ENCODE results near the gene KCTD1. TPM values are rescaled to one million over a fixed set of nuclear protein-coding genes. Genes with fewer than 3 reads are reported as not detected.

The KCTD1 gene
- total RNA-seq, 4 donors from 2014 or later, result 25.3 to 62.0 (median 51.3) TPM

GRCh38 chr18:26479065-26479680 is 69.2 kb downstream of the KCTD1 start:
- intact Hi-C loops (cut with DNase I; ENCODE audit: low total_unique reads), result no loop called here
- WGBS, 2 donors, result 69 to 78% methylated on average over 26 of the region's 26 CpGs
- no peak for DNase-seq (ENCODE audit: low spot score in 2 of 2)
- TF ChIP-seq CTCF (IDR thresholded peaks at IDR 0.05), result no peak
- no peak for TF ChIP-seq POLR2A (IDR thresholded peaks at IDR 0.05)
- H3K4me3 ChIP-seq (ENCODE audit: low read depth, poor library complexity, severe bottlenecking), result no peak overlapping the region

- DNase-seq (ENCODE audit: low spot score in 2 of 2), result no peak
- TF ChIP-seq POLR2A (IDR thresholded peaks at IDR 0.05), result no peak
- no peak for TF ChIP-seq CTCF (IDR thresholded peaks at IDR 0.05)
- intact Hi-C loops (cut with DNase I; ENCODE audit: low total_unique reads), result no loop called here
- no peak overlapping the region for H3K4me3 ChIP-seq (ENCODE audit: low read depth, poor library complexity, severe bottlenecking)
- 49 to 54% methylated on average over 4 of the region's 4 CpGs for WGBS, 2 donors
Observed at GRCh38 chr18:26477828-26478466, 70.4 kb downstream of the KCTD1 start.

GRCh38 chr18:26476697-26477096 is 71.7 kb downstream of the KCTD1 start:
- H3K4me3 ChIP-seq (ENCODE audit: low read depth, poor library complexity, severe bottlenecking), result no peak overlapping the region
- TF ChIP-seq CTCF (IDR thresholded peaks at IDR 0.05) (no peak), POLR2A (IDR thresholded peaks at IDR 0.05) (no peak)
- intact Hi-C loops (cut with DNase I; ENCODE audit: low total_unique reads), result no loop called here
- WGBS, 2 donors, result 92 to 97% methylated on average over 8 of the region's 8 CpGs
- DNase-seq (ENCODE audit: low spot score in 2 of 2), result no peak

GRCh38 chr18:26474542-26474941 is 73.8 kb downstream of the KCTD1 start:
- H3K4me3 ChIP-seq (ENCODE audit: low read depth, poor library complexity, severe bottlenecking), result no peak overlapping the region
- TF ChIP-seq CTCF (IDR thresholded peaks at IDR 0.05) (no peak), POLR2A (IDR thresholded peaks at IDR 0.05) (no peak)
- WGBS, 2 donors, result 91% methylated on average over 1 of the region's 1 CpG

GRCh38 chr18:26473672-26474071 is 74.7 kb downstream of the KCTD1 start:
- 55 to 78% methylated on average over 4 of the region's 4 CpGs for WGBS, 2 donors
- no peak overlapping the region for H3K4me3 ChIP-seq (ENCODE audit: low read depth, poor library complexity, severe bottlenecking)
- TF ChIP-seq CTCF (IDR thresholded peaks at IDR 0.05) (no peak), POLR2A (IDR thresholded peaks at IDR 0.05) (no peak)
- intact Hi-C loops (cut with DNase I; ENCODE audit: low total_unique reads), result no loop called here
- no peak for DNase-seq (ENCODE audit: low spot score in 2 of 2)

More at GRCh38 chr18:26474542-26474941, 73.8 kb downstream of the KCTD1 start:
- DNase-seq (ENCODE audit: low spot score in 2 of 2), result no peak
- intact Hi-C loops (cut with DNase I; ENCODE audit: low total_unique reads), result no loop called here

All from lower leg skin (tissue), 4 donors.